ENCODE measurements around the gene VILL. TPM values are rescaled to one million over a fixed set of nuclear protein-coding genes. Genes with fewer than 3 reads are reported as not detected.

The VILL gene
- total and polyA plus RNA-seq, 2 of the 8 experiments (the other 6 are each of a cell fraction or from before 2014, with no cell fraction given) = 4.1 to 4.2 TPM

- no peaks in the 10 kb centered on the region for H3K9me3 ChIP-seq (ENCODE audit: insufficient read depth in 2 of 2, low read depth in 1 of 2, low read length in 1 of 2)
- H3K27ac ChIP-seq (ENCODE audit: low read depth, low read length) = no peak overlapping the region
- H3K36me3 ChIP-seq (ENCODE audit: control insufficient read depth in 2 of 4, insufficient read depth in 4 of 4, low read length in 3 of 4) = peaks cover 0 to 7% (median 2%) of the 10 kb centered on the region in 4 experiments; a peak in 2 of 8 replicates
- no peak overlapping the region for H2BK12ac ChIP-seq (ENCODE audit: low read depth, low read length)
- H2BK15ac ChIP-seq (ENCODE audit: low read length) = no peak overlapping the region
- no peak overlapping the region for H4K91ac ChIP-seq (replicated peaks; ENCODE audit: insufficient read length, low read length)
- no peaks in the 10 kb centered on the region for H3K79me2 ChIP-seq (ENCODE audit: control insufficient read depth in 1 of 2, insufficient read depth in 2 of 2, low read length in 2 of 2)
- H3K4me1 ChIP-seq (replicated peaks in 1 of 4; ENCODE audit: control insufficient read depth in 3 of 4, insufficient read depth in 4 of 4, low read length in 3 of 4) = peaks cover 0 to 4% (median 2%) of the 10 kb centered on the region in 4 experiments; a peak in 3 of 7 replicates
- WGBS, 2 experiments (ENCODE audit: extremely low coverage in 1 of 2, insufficient coverage in 1 of 2, insufficient read length in 1 of 2, insufficient replicate concordance in 2 of 2, low coverage in 1 of 2, low lambda C conversion rate in 2 of 2, missing lambda C conversion rate in 1 of 2) = 80% methylated on average over 3 of the region's 3 CpGs; no CpG with 5 or more reads in 1 of the 2 experiments
- H2BK5ac ChIP-seq (ENCODE audit: low read depth, low read length) = no peak overlapping the region
- no peak overlapping the region for H3K23ac ChIP-seq (ENCODE audit: insufficient read length)
- no peak overlapping the region for H2AK5ac ChIP-seq (ENCODE audit: low read depth, low read length)
- no peak overlapping the region for H2AFZ ChIP-seq (ENCODE audit: low read length)
- DNase-seq (ENCODE audit: low read depth in 1 of 2, low spot score in 2 of 2) (no peak), FAIRE-seq (no peak)
- peaks cover 6% of the 10 kb centered on the region; the same call in 1 of the 2 replicates for H3K23me2 ChIP-seq (ENCODE audit: low read depth, low read length)
- no peak overlapping the region for H2BK120ac ChIP-seq (replicated peaks; ENCODE audit: low read depth, low read length)
- H3K4ac ChIP-seq (replicated peaks; ENCODE audit: insufficient read length, low read depth, low read length) = no peak overlapping the region
- H3K4me2 ChIP-seq (ENCODE audit: insufficient read depth in 1 of 2, low read depth in 2 of 2, low read length in 2 of 2) = no peak overlapping the region
- no peak overlapping the region for H3K18ac ChIP-seq (ENCODE audit: extremely low read depth, low read length)
- H4K20me1 ChIP-seq (replicated peaks in 1 of 2; ENCODE audit: control insufficient read depth in 1 of 2, insufficient read depth in 2 of 2, low read length in 2 of 2) = peaks cover 6 to 9% of the 10 kb centered on the region in 2 experiments
- no peak overlapping the region for H3K14ac ChIP-seq (ENCODE audit: insufficient read length)
- peaks cover 0 to 4% (median 0%) of the 10 kb centered on the region in 4 experiments; a peak in 3 of 7 replicates for H3K27me3 ChIP-seq (replicated peaks in 1 of 4; ENCODE audit: control insufficient read depth in 3 of 4, extremely low read depth in 1 of 4, insufficient read depth in 3 of 4, low read length in 3 of 4)
- H4K8ac ChIP-seq (ENCODE audit: extremely low read depth, insufficient read depth, low read length) = no peak overlapping the region
- no peak overlapping the region for H2BK20ac ChIP-seq (ENCODE audit: low read length)
- H3K79me1 ChIP-seq (ENCODE audit: low read depth, low read length) = no peaks in the 10 kb centered on the region; the same call in 1 of the 2 replicates
- no peak overlapping the region for H3K9ac ChIP-seq (replicated peaks in 1 of 4; ENCODE audit: extremely low read depth in 1 of 4, low read depth in 3 of 4, low read length in 3 of 4)
- H3K4me3 ChIP-seq (ENCODE audit: extremely low read depth in 1 of 4, insufficient read depth in 2 of 4, low read depth in 3 of 4, low read length in 4 of 4) = no peak overlapping the region
- H3K56ac ChIP-seq (replicated peaks; ENCODE audit: insufficient read length, low read depth, low read length) = no peak overlapping the region
- ChIA-PET CTCF (ENCODE audit: partially characterized antibody) (interaction anchor here (1.5 to 4.3 kb wide), 5 partner anchors 9 to 46 kb away, joined by 3 to 54 read pairs (median 7); no protein-coding TSS in a partner anchor), POLR2A (ENCODE audit: partially characterized antibody) (no interaction called here)
- TF ChIP-seq KDM4A (IDR thresholded peaks at IDR 0.05; ENCODE audit: low read depth, low read length, severe bottlenecking) (no peak), RFX5 (IDR thresholded peaks at IDR 0.05; ENCODE audit: borderline replicate concordance, low read depth, low read length) (no peak), TAF7 (optimal IDR thresholded peaks at IDR 0.05; ENCODE audit: borderline replicate concordance, low read depth, low read length) (no peak), KDM1A (IDR thresholded peaks at IDR 0.05; ENCODE audit: borderline replicate concordance, low read length) (no peak), EGR1 (IDR thresholded peaks at IDR 0.05; ENCODE audit: borderline replicate concordance, low read depth, low read length) (no peak), TAF1 (IDR thresholded peaks at IDR 0.05; ENCODE audit: low read depth, low read length) (no peak), BACH1 (IDR thresholded peaks at IDR 0.05; ENCODE audit: low read length) (no peak)
- no peak overlapping the region for H4K5ac ChIP-seq (ENCODE audit: insufficient read length, low read depth, low read length)
Measured at GRCh38 chr3:38020342-38020726, 29.7 kb downstream of the VILL start.
